HG03139 (cell line): ENCODE results near the gene ZNF280C.
"Not testable (repeated sequence)": the region's sequence is repeated elsewhere in the genome, so short reads cannot be mapped to it uniquely, and the experiment has no call there.

Experiments
- ATAC-seq: cut with Tn5 transposase; IDR thresholded peaks from one replicate; pipeline ENCODE4 v1.9.1; 2021; ENCODE audit not compliant: unreplicated experiment

Gene ZNF280C, protein sequence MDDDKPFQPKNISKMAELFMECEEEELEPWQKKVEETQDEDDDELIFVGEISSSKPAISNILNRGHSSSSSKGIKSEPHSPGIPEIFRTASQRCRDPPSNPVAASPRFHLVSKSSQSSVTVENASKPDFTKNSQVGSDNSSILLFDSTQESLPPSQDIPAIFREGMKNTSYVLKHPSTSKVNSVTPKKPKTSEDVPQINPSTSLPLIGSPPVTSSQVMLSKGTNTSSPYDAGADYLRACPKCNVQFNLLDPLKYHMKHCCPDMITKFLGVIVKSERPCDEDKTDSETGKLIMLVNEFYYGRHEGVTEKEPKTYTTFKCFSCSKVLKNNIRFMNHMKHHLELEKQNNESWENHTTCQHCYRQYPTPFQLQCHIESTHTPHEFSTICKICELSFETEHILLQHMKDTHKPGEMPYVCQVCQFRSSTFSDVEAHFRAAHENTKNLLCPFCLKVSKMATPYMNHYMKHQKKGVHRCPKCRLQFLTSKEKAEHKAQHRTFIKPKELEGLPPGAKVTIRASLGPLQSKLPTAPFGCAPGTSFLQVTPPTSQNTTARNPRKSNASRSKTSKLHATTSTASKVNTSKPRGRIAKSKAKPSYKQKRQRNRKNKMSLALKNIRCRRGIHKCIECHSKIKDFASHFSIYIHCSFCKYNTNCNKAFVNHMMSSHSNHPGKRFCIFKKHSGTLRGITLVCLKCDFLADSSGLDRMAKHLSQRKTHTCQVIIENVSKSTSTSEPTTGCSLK

DNA sequence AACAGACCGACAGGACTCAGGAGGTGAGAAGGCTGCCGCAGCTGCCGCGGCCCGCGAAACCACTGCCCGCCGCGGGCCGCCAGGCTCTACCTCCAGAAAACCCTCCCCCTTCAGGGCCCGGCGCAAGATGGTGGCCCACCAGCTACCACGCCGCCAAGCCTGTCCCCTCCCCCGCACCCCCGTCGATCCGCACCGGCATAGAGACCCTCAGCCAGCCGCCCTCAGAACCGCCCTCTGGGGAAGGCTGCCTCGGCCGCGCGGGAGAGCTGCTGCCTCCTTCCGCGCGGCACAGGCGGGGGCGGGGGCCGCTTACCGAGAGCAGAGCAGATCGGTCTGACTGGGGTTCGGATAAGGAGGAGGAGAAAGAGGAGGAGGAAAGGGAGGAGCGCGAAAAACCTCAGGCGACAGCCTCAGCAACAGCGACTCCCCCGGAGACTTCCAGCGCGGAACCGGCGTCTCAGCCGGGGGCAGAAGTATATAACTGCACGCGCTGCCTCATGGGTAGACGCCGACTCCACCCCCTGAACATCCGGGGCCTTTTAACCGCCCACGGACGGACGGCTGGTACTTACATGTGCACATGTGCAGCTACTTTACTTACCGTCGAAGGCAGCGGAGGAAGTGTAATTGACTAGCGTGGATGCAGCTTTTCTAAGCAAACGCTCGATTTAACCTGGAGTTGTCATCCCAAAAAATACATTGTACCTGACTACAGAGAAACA, at the start of gene ZNF280C:
TSS of gene ZNF280C (minus strand) at position 451 of the 722 bp plus-strand sequence. CDS start 8,450 bp downstream, outside the sequence.
- peak; percentile 93 for ATAC-seq

DNA sequence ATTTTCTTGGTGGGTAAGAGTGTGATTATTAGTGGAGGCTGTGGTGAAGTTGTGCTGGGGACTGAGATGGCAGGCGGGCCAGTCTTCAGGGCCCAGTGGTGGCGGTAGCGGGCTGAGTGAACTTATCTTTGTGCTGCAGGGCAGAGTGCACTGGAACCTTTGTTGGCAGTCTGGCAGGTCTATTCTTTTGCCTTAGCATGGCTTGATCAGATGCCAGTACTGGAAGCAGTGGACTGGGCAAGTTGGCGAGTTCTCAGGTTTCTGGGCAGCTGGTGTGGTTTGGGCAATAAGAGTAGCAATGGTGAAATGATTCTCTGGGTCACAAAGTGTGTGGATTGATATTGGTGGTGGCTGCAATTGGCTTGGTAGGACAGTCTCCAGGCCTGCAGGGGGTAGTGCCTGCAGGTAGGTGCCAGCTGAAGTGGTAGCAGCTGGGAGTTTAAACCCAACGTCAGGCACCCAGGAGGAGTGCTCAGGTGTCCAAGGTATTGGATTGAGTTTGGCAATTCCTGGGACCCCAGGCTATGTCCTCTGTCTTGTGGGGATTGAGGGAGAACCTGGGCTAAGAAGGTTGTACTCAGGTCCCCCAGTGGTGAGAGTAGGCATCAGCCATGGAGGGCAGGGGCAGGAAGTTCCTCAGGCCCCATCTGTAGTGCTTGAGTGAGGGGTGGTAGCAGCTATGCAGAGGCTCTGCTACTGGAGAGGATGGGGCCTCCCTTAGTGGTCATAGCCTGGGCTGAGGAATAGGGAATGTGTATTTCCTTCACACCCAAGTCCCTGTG, 36.1 kb upstream of the ZNF280C start:
- ATAC-seq, result no peak

DNA sequence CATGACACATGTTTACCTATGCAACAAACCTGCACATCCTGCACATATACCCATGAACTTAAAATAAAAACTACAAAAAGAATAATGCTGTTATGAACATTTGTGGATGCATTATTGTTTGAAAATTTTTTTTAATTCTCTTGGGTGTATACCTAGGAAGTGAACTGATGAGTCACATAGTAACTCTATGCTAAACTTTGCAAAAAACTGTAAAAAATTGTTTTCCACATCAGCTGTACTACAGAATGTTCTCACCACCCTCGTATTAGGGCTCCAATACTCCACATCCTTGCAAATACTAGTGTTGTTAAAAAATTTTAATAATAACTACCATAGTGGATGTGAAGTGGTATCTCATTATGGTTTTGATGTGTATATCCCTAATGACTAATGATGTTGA, 33.3 kb upstream of the ZNF280C start:
- ATAC-seq, result no peak

DNA sequence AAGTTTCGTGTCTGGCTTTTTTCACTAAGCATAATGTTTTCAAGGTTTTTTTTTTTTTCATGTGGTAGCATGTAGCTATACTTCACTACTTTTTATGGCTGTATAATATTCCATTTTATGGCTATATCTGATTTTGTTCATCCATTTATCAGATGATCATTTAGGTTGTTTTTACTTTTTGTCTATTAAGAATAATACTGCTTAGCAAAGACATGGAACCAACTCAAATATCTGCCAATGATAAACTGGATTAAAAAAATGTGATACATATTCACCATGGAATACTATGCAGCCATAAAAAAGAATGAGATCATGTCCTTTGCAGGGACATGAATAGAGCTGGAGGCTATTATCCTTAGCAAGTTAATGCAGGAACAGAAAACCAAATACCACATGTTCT, 32.7 kb upstream of the ZNF280C start:
- no peak for ATAC-seq

DNA sequence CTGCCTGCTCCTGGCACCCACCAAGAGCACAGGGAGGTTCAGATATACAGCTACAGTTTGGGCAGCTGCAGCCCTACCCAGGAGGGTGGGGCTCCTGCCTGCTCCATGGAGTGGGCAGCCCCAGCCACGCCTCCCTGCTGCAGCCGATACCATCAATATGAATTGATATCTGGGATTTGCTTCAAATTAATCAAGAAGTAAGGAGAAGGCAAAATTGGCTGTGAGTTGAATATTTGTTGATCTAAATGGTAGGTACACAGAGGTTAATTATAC, 31.2 kb upstream of the ZNF280C start:
- ATAC-seq, result no peak

DNA sequence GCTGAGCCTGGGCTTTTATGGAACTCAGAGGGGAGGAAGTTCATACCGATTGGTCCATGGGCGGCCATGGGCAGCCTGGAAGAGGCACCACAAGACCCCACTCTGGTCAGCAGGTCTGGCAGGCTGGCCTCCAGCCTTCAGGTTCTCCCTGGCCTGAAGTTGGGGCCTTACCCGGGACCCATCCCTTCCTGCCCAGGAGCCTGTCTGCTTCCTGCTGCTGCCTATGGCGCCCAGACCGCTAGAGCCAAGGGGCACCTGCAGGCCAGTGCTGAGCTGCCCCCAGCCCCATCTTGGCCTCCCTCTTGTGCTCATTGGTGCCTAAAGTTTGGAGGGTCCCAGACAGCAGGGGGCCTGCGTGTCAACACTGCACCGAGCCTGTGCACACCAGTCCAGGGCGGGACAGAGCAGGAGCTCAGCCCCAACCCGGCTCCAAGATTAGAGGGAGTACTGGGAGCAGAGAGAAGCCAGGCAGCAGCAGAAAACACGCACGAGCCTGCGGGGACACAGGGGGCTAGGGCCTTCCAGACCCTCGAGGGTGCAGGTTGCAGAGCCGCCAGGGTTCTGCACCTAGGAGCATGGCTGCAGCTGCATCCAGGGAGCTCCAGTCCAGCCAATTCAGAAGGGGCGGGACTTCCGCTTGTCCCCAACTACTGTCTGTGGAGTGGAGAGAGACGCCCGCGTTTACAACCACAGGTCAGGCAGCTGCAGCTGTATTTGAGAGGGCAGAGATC, 30.7 kb upstream of the ZNF280C start:
- no peak for ATAC-seq

DNA sequence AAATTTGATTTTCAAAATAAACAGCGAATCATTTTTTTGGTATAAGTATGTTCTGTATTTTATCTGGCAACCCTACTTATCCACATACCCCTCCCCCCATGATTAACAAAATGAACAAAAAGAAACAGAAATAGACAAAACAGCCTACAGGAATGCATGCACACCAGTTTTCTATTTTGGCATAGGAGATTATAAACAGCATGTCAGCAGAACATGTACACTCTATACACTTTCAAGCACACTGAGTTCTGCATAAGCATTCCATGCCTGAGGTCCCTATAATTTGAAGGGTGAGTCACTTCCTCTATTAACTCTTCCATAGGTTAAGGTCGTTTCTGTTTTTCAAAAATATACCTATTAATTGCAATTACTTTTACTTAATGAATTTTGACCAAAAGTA, 28.0 kb upstream of the ZNF280C start:
- no peak for ATAC-seq

DNA sequence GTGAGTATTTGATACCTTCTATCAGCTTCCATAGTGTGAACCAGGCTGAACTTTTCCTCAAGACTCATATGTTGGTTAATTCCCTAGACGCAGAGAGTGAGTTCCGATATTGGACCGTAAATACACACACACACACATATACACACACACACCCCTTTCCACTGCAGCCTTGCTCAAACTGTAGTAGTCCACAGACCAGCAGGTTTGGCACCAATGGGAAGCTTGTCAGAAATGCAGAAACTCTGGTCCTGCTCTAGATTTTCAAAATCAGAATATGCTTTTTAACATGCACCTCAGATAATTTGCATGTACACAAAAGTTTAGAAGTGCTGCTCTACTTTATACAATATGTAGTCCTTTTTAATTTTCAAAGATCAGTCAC, 27.6 kb upstream of the ZNF280C start:
- ATAC-seq, result no peak

DNA sequence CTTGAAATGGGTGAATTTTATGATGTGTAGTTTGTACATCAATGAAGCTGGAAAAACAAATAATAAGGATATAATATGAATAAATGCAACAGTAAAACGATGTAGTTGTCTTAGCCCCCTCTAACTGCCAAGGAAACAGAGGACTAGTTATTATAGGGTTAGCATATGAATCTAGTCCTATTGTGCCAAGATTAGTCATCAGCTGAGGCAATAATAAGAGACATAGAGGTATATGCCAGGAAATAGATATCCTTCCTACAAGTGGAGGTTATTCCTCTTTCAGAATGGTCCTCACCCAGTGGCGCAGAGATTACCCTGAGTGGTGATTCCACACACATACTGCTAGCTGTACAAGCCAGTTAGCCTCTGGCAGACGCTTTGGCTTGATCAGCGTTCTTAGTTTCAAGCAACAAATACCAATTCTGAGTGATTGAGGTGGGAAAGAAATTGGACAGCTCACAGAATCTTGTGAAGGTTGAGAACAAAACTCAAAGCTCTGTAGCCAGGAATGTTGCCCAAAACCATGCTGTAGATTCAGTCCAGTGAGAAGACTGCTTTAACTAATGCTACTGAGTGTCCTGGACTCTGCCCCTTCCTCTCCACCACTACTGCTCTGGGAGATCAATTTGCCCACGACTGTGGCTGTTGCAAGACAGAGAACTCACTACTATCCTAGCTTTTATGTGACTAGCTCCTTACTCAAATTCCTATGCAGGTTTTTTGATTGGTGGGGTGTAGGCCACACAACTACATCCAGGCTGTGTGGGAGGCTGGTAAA, 27.0 kb upstream of the ZNF280C start:
- ATAC-seq, result no peak

DNA sequence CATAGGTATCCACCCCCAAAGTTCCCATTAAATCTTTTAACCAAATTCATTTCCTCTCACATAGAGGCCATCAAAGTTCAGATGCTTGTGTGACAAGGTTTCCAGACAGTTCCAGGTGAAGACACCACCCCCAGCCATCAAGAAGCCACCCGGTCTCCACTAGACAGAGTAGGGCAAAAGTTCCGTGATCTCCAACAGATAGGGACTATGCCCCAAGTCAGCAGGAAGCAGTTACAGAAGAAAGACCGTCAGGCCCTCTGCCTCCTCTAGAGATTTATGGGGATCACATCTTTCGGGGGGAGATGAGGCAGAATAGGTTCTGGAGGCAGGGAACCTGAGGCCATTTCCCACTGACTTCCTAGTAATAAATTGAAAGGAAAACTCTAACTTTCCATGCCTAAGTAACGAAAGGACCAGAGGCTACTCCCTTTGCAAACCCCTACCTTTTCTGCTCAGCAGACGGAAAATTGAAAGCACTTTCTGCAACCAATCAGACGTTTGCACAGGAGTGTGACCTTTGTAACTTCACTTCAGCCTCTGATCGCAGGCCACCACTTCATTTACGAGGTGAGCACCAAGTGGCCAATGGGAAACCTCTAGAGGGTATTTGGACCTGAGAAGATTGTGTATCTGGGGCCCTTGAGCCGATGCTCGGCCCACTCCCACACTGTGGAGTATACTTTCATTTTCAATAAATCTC, 18.5 kb upstream of the ZNF280C start:
- no peak for ATAC-seq

DNA sequence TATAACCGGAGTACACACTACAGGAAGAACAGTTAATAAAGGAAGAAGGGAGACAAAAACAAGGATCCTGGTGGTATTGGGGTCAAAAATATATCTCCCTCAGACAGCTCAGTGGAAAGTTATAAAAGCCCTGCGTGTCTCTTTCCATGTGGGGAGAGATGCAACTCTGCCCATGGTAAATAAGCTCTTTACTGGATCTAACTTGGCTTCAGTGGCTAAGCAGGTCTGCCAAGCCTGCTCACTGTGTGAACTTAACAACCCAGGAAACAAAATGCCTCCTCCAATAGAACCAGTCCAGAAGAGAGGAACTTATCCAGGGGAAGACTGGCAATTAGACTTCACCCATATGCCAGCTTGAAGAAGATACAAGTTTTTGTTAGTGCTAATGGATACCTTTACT, 17.0 kb upstream of the ZNF280C start:
- ATAC-seq, result no peak

DNA sequence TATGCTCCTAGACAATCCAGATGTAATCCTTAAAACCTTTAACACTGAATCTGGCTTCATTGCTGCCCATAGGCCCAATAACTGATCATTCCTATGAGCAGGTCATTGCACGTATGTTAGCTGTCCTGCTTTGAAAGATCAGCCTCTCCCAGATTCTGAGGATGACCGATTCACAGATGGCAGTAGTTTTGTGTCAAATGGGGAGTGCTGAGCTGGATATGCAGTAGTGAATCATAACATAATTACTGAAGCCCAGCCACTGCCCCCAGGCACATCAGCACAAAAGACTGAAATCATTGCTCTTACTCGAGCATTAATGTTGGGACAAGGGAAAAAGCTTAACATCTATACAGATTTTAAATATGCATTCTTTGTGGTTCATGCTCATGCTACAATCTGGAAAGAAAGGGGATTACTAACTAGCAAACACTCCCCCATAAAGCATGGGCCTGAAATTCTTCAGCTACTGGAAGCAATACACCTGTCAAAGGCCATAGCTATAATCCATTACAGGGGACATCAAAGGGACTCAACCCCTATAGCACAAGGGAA, 16.4 kb upstream of the ZNF280C start:
- no peak for ATAC-seq

DNA sequence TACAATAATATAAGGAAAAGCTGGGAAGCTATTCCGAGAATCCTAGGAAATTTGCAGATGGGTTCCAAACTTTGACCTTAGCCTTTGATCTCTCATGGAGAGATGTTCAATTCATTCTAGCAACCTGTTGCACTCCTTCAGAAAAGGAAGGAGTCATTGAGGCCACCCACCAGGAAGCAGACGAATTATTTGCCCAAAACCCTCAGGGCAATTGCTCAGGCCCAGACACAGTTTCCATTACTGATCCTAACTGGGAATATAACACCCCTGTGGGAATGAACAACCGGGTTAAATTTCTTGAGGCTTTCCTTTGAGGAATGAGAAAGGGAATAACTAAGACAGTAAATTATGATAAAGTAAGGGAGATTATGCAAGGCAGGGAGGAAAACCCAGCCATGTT, 13.5 kb upstream of the ZNF280C start:
- ATAC-seq, result no peak

DNA sequence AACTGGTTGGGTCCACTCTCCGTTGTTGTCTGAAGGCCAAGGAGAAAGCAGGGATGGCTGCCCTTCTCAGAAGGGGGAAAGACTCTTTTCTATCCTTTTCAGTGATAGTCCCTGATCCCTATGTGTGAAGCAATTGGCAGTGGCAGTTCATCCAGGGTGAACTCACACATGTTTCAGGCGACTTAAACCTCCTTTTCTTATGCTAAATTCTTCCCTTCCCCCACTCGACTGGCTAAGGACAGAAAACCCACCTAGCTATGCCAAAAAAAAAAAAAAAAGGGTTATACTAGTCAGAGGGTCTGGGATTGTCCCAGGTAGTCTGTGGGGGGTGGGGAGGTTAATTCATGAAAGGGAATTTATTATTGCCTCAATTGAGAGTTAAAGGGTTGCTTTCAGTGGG, 12.2 kb upstream of the ZNF280C start:
- no peak for ATAC-seq

DNA sequence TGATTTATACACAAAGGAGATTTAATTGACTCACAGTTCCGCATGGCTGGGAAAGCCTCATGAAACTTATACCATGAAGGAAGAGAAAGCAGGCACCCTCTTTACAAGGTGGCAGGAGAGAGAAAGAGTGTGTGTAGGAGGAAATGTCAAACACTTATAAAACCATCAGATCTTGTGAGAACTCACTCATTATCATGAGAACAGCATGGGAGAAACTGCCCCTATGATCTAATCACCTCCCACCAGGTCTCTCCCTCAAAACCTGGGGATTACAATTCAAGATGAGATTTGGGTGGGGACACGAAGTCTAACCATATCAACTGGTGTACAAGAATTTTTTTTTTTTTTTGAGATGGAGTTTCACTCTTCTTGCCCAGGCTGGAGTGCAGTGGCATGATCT, 3.6 kb upstream of the ZNF280C start:
- not testable (repeated sequence) for ATAC-seq

DNA sequence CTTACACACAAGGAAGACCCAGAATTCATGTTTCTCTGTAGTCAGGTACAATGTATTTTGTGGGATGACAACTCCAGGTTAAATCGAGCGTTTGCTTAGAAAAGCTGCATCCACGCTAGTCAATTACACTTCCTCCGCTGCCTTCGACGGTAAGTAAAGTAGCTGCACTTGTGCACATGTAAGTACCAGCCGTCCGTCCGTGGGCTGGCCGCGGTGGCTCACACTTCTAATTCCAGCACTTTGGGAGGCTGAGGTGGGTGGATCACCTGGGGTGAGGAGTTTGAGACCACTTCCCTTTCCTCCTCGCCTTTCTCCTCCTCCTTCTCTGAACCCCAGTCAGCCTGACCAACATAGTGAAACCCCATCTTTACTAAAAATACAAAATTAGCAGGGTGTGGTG, 692 bp upstream of the ZNF280C start:
- not testable (repeated sequence) for ATAC-seq

DNA sequence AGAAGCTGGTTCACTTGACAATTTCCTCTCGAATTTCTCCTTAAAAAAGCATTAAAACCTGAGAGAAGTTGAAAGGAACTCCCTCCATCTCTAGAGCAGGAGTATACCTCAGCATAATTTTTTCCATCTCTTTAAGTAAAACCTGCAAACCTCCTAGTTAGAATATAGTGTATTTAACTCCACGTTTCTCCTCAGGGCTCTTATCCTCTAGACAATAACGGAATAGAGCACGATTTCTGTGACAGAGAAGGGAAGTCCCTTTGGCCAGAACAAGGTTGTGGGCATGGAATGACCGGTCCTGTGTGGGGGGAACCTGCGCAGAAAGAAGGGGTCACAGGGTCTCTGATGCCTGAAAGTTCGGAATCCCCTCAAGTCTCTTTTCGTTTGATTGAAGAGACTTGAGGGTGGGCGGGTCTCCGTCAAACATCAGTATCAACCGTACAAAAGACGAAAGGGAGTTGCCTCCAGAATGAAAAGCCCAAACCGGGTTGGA, 697 bp downstream of the ZNF280C start:
- no peak for ATAC-seq

DNA sequence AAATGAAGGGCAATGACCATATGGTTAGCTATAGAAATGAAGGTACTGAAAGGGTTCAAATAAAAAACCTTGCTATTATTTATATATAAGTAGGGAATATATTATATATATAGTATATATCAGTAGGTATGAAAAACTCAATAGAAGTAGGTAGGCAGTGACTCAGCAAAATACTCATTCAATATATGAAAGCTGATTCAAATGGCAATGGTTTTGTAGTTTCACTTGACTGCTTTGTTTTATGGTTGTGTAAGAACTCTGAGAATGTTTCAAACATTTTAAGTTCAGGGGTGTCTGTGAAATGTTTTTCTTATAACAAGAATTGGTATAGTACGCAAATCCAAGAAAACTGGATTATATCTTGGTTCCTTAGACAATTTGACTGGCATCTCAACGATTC, 4.1 kb downstream of the ZNF280C start:
- ATAC-seq, result no peak

DNA sequence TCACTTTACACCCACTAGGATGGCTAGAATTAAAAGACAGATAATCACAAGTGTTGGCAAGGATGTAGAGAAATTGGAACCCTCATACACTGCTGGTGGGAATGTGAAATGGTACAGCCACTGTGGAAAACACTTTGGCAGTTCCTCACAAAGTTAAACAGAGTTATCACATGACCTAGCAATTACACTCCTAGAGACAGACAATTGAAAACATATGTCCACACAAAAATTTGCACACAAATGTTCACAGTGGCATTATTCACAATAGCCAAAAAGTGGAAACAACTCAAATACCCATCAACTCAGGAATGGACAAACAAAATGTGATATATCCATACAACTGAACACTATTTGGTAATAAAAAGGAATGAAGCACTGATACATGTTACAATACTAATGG, 5.7 kb downstream of the ZNF280C start:
- no peak for ATAC-seq
